ENCODE results near the gene PARP9. TPM values are rescaled to one million over a fixed set of nuclear protein-coding genes. Genes with fewer than 3 reads are reported as not detected.

PARP9 gene
- total RNA-seq, 1 donor from 2014 or later, result 45.0 TPM

GRCh38 chr3:122496508-122496907 lies 67.6 kb downstream of the PARP9 start:
- intact Hi-C loops (cut with micrococcal nuclease), result no loop called here
- no peak overlapping the region for H3K4me3 Mint-ChIP-seq
- H3K27me3 Mint-ChIP-seq (ENCODE audit: insufficient read depth), result no peaks in the 10 kb centered on the region
- no peak overlapping the region for H3K27ac Mint-ChIP-seq
- H3K4me1 Mint-ChIP-seq (ENCODE audit: low read depth), result peaks cover 38% of the 10 kb centered on the region
- H3K9me3 Mint-ChIP-seq, result no peaks in the 10 kb centered on the region
- peaks cover 32% of the 10 kb centered on the region for H3K36me3 Mint-ChIP-seq (ENCODE audit: low read depth)
- DNase-seq (ENCODE audit: low spot score), result no peak

- no peak for DNase-seq (ENCODE audit: low spot score)
- peaks cover 36% of the 10 kb centered on the region for H3K4me1 Mint-ChIP-seq (ENCODE audit: low read depth)
- H3K4me3 Mint-ChIP-seq, result no peak overlapping the region
- H3K36me3 Mint-ChIP-seq (ENCODE audit: low read depth), result peaks cover 28% of the 10 kb centered on the region
- H3K9me3 Mint-ChIP-seq, result no peaks in the 10 kb centered on the region
- no peaks in the 10 kb centered on the region for H3K27me3 Mint-ChIP-seq (ENCODE audit: insufficient read depth)
- intact Hi-C loops (cut with micrococcal nuclease), result no loop called here
- H3K27ac Mint-ChIP-seq, result no peak overlapping the region
Observed at GRCh38 chr3:122493296-122493695, 70.8 kb downstream of the PARP9 start.

GRCh38 chr3:122488262-122488973 lies 75.7 kb downstream of the PARP9 start:
- DNase-seq (ENCODE audit: low spot score), result no peak
- intact Hi-C loops (cut with micrococcal nuclease), result loop anchor here (1.0 to 10.0 kb wide), 3 partner anchors 9 to 1054 kb away; no protein-coding TSS in a partner anchor
- Mint-ChIP-seq H3K27me3 (ENCODE audit: insufficient read depth) (no peaks in the 10 kb centered on the region), H3K4me1 (ENCODE audit: low read depth) (peaks cover 27% of the 10 kb centered on the region), H3K27ac (peak overlapping the region; percentile 26), H3K4me3 (no peak overlapping the region), H3K36me3 (ENCODE audit: low read depth) (peaks cover 20% of the 10 kb centered on the region), H3K9me3 (no peaks in the 10 kb centered on the region)

GRCh38 chr3:122484985-122485384 lies 79.1 kb downstream of the PARP9 start:
- H3K9me3 Mint-ChIP-seq, result no peaks in the 10 kb centered on the region
- no peak for DNase-seq (ENCODE audit: low spot score)
- H3K36me3 Mint-ChIP-seq (ENCODE audit: low read depth), result peaks cover 8% of the 10 kb centered on the region
- no peak overlapping the region for H3K27ac Mint-ChIP-seq
- no peaks in the 10 kb centered on the region for H3K27me3 Mint-ChIP-seq (ENCODE audit: insufficient read depth)
- peaks cover 48% of the 10 kb centered on the region for H3K4me1 Mint-ChIP-seq (ENCODE audit: low read depth)
- intact Hi-C loops (cut with micrococcal nuclease), result loop anchor here (5.0 to 10.0 kb wide), 3 partner anchors 188 to 1050 kb away; no protein-coding TSS in a partner anchor
- no peak overlapping the region for H3K4me3 Mint-ChIP-seq

- Mint-ChIP-seq H3K27me3 (ENCODE audit: insufficient read depth) (no peaks in the 10 kb centered on the region), H3K4me3 (no peak overlapping the region), H3K36me3 (ENCODE audit: low read depth) (peaks cover 14% of the 10 kb centered on the region), H3K4me1 (ENCODE audit: low read depth) (peaks cover 33% of the 10 kb centered on the region), H3K27ac (no peak overlapping the region), H3K9me3 (no peaks in the 10 kb centered on the region)
- no peak for DNase-seq (ENCODE audit: low spot score)
- intact Hi-C loops (cut with micrococcal nuclease), result loop anchor here (5.0 to 10.0 kb wide), 3 partner anchors 184 to 1047 kb away; no protein-coding TSS in a partner anchor
Observed at GRCh38 chr3:122481390-122481789, 82.7 kb downstream of the PARP9 start.

Other genes starting within 250 kb of the PARP9 start
- gene CSTA, start 239.1 kb downstream of the PARP9 start, total RNA-seq, result not detected in 2 replicates
- 106 and 111 TPM in 2 replicates for gene MIX23, start 181.1 kb downstream of the PARP9 start, total RNA-seq
- 63.7 and 70.0 TPM in 2 replicates for gene FAM162A, start 180.1 kb downstream of the PARP9 start, total RNA-seq
- gene WDR5B, start 148.2 kb downstream of the PARP9 start, total RNA-seq, result 4.3 and 5.6 TPM in 2 replicates
- gene KPNA1, start 49.4 kb downstream of the PARP9 start, total RNA-seq, result 81.7 and 88.2 TPM in 2 replicates
- 40.8 and 44.5 TPM in 2 replicates for gene DTX3L, start within 50 bp of the PARP9 start, total RNA-seq
- 12.8 and 13.2 TPM in 2 replicates for gene PARP15, start 13.3 kb upstream of the PARP9 start, total RNA-seq
- 66.7 and 68.6 TPM in 2 replicates for gene PARP14, start 116.5 kb upstream of the PARP9 start, total RNA-seq
- 8.1 and 8.9 TPM in 2 replicates for gene HSPBAP1, start 229.5 kb upstream of the PARP9 start, total RNA-seq
- 1.7 and 1.9 TPM in 2 replicates for gene SLC49A4, start 230.8 kb upstream of the PARP9 start, total RNA-seq